NCI-H69 (cell line): ENCODE data around the gene MCRS1.

ENCODE experiments used
- DNase-seq: peaks from one replicate; lab custom pipeline; 2025; lab: John Stamatoyannopoulos, UW

The MCRS1 gene

DNA sequence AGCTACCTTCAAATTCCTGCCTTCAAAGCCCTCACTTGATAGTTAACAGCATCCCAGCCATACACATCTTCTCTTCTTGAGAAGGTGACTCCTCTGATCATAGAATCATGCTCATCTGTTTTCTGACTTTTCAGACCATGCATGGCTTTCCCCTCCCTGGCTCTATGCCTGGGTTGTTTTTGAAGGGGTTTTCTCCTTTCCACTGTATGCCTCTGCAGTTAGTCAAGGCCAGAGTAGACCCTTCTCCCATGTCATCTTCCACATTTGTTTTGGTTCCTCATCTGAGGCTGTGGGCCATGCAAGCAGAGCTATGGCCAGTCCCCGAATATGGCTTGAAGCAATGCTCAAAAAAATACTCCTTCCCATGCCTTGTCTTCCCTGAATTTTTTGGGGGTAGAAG, 14.3 kb upstream of the MCRS1 start:
- no peak for DNase-seq

DNA sequence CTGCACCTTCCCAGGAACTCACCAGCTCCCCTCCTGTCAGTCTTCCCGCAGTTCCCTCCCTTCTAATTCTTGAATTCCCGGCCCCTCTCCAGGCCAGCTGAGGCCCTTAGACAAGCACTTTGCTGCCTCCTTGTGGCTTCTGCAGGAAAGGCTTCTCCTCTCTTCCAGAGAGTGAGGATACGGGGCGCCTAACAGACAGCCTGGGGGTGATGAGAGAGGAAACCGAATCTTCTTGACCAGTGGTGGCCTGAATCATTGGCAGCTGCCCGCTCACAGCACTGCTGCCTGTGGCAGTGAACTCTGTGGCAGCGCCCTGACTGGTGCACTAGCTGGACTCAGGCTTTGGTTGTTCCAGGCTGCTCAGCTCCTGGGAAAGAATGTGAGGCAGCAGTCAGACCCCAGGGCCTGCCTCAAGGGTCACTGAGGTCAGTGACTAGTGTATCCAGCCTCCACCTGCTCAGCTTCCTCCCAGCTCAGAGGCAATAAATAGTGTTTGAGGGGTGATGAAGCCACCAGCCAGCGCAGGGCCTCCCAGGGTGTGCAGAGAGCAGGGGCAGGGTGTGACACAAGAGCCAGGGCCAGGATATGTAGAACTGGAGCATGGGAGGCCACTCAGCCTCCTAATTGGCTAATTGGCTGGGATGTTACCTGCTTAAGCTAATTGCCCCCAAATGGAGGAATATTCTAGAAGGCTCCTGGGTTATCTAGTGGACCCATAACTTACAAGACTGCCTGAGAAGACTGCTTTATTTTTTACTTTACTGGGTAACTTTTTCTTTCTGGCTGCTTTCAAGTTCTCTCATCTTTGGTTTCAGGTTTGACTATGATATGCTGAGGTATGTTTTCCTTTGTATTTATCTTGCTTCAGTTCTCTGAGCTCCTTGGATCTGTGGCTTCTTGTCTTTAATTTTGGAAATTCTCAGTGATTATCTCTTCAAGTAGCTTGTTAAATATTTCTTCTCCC, 12.9 kb upstream of the MCRS1 start:
- DNase-seq = peak; percentile 93

DNA sequence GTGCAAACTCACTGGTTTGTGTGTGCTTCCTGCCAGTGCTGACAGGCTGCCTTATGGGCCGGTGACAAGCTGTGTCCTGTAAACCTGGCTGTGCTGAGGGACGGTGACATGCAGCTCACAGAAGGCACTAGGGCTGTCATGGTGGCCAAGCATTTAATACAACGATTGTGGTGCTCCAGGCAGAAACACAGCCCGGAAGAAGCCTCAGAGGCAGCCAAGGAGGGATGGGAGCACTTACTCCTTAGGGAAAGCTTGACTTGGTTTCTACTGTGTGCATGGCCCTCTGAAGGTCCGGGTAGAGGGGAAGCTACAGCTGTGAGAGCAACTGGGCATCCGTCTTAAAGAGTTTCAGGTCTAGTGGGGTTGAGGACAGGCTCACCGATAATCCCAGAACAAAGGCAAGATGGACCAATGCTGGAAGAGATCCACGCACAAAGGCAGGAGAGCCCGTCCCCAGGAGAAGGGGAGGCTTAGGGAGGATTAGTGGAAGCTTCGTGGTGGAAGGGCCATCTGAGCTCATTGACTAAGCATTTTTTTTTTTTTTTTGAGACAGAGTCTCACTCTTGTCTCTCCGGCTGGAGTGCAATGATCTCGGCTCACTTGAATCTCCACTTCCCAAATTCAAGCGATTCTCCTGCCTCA, 10.7 kb upstream of the MCRS1 start:
- no peak for DNase-seq

DNA sequence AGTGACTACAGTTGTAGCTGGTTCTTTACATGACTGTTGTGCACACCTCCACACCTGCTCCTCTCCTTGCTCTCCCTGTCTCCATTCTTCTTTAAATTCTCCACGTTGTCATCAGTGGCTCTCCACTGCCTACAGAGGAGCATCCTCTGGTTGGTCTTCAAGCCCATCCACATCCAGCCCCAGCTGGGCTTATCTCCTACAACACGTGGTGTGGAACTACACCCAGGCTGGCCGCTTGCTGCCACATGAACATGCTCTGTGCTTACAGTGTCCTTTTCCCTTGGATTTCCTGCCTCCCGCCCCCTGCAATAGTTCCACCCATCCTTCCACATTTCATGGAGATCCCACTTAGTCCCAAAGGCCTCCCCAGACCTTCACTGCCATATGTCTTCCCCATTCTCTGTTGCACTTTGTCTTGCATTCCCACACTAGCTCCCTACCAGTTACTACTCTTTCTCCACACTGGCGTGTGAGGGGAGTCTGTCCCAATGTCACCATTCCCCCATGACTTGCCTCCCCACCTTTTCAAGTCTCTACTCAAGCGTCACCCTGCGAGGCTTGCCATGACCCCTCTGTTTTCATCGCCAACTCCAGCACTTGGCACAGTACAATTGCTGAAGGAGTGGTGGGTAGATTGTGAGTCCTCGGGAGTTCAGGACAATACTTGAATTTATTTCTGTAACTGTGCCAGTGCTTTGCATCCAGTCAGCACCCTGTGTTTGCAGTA, 9.8 kb upstream of the MCRS1 start:
- no peak for DNase-seq

DNA sequence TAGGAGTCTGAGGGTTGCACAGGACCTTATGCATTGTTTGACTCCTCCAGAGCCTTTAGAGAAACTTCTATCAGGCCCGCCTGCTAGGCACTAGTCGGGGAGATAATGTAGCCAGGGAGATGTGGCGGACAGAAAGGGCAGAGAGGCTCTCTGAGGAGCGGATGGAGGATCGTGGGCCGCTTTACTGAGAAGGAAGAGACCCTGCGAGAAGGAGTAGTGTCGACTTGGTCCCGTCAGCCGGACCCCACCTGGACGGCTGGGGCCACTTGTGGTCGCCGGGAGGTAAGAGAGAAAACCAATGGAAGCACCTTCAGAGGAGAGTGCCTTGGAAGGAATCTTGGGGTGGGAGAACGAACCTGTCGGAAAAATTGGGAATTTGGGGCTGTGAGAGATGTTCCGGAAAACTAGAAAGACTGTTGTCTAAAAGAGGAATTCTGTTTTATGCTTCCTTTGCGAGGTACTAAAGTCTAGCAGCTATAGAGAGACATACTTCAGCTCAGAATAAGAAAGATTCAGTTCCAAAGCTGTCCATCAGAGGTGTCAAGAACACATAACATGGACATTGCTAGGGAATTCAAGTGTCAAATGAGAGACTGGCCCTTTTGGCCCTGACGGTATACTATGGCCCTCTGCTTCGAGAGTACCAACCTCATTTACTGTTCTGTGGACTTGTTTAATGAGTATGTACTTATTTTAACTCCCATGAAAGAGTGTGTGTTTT, 660 bp upstream of the MCRS1 start:
- peak; percentile 40 for DNase-seq

DNA sequence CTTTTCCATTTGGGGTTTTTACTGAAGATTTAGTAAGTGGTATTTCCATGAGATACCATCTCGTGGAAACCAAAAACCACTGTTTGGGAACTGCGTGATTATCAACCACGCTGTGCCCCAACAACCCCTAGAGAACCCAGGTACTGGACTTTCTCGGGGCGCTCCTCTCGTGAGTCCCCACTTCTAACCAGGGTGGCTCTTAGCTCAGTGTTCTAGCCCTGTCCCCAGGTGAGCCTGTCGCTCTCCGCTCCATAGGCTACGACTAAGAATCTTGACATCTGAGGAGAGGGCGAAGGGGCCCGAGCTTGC, 686 bp downstream of the MCRS1 start:
- DNase-seq = no peak

DNA sequence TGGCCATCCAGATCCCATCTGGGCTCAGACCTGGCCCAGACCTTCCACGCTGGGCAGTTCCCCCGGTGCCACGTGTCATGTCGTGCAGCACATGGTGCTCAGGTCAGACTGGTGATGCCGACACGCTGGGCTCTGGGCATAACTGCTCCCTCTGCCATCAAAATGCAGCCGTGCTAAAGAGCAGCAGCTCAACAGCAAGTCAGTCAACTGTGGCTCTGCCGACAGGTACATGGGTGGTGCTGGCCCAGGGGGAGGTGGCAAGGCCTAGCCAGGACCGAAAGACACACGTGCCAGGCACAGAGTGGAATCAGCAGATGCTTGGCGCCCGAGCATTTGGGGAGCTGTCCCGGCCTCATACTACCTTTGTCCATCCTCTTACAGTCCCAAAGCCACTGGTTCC, 1.6 kb downstream of the MCRS1 start:
- no peak for DNase-seq

DNA sequence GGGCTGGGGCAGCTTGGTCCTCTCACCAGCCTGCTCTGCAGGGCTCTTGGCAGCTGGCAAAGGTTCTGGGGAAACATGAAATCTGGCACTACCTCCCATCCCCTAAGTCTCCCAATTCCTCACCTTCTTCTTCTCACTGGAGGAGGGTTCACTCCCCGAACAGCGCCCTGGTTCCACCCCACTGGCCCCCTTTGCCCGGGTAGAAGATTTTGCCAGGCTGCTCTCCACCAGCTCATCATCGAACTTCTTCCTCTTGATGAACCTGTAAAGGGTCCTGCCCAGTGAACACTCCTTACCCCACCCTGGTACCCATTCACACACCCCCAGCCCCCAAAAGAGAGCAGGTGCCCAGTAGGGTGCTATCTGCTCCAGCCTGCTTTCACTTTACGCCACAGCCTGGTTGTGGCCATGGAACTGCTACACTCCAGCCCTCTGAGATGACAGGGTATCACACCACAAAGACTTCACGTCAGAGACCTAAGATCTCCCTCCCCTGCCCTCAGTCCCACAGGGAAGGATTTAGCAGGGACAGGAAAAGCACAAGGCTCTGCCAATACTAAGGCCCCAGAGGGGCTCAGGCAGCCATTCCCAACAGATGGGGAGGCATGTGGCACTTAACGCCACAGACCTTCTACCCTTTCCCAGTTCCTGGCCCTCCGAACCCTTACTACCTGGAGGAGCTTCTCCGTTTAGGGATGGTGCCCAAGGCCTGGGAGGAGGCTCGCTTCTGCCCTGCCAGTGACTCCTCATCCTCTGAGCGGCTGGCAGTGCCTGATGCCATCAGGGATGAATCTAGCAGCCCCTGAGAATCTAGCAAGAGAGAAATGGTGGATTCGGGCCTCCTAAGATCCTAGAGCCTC, 2.3 kb downstream of the MCRS1 start:
- no peak for DNase-seq

DNA sequence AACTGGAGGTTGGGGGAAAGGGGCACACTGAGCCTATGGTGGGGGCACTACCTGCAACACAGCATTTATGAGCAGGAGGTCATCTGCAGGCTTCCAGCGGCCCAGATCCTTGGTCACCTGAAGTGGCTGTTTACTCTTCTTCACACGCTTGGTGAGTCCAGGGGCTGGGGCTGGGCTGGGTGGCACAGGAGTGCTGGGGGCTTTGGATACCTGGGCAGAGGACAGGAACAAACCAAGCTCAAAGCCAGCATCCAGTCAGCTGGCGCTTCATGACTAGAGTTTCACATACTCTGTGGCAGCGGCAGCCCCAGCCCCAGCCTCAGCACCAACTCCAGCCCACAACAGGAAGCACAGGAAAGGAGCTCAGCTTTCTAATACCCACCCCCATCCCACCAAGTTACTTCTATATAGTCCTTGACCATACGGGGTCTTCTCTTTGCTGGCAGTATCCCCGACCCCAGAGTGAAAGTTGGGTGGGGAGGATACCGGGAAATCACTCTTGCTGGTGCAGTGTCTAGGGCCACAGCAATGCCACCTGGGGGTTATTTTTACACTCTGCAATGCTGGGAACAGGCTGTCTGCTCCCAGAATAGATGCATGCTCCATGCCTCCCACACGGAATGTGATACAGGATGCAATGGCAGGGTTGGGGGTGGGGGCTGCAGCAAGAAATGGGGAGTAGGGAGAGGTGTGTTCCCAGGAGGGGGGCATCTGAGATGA, 3.1 kb downstream of the MCRS1 start:
- DNase-seq = no peak

DNA sequence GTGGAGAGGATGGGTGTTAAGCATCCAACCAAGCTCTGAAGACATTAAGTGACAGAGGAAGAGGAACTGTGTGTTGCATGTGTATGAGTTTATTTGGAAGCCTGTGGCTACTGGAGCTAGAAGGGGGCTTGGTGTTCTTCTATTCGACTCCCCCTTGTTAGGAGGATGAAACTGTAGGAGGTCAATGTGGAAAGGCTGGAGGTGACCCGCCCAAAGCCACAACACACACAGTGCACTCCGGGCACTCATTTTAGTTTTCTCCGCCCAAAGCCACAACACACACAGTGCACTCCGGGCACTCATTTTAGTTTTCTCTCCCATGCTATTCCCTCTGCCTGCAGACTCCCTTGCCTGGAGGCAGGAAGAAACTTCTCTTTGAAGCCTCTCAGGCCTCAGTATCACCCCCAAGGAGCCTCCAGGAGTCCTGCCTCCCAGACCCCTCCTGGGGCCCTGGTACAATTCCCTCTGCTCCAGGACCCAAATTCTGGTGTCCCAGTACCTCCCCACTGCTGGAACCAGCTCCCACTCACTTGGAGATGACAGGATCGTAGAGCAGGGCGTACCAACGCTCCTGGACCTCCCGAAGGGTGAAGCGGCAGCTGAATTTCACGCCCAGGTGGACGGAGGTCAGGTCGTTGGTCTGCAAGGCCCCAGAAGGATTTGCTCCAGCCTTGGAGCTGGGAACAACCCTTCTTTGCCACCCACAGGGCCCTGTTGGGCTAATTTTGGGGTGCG, 3.8 kb downstream of the MCRS1 start:
- no peak for DNase-seq

DNA sequence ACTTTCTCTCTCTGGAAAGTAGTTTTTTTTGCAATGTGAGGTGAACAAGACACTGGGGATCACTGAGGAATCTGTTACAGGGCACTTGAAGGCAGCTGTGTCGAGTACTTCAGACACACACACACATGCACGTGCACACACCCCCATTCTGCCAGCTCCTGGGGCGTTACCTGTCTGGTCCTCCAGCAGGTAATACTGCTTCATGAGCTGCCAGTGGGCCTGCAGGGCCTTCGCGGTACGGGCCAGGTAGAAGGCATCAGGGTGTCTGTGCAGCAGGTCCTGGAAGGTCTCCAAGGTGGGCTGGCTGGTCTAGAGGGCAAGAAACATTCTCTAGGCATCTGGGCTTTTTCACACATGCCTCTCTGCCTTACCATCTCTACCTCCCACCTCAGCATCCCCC, 5.1 kb downstream of the MCRS1 start:
- DNase-seq = no peak

DNA sequence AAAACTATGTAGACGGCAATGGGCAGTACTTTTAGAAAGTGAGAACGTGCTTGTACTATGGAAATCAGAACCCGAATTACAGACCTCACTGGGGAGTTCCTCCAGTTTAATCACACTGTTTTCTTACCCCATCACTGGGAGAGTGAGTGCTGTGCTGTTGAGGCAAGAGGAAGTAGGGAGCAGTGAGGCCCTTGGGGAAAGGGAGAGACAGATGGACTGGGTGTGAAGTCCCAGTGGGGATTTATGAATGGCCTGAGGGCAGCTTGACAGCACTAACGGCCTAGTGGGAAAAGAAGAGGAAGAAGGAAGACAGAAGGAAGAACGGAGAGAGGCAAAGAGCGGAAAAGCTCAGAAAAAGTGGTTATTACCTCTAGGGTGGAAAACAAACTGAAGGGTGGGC, 5.7 kb downstream of the MCRS1 start:
- peak; percentile 78 for DNase-seq

DNA sequence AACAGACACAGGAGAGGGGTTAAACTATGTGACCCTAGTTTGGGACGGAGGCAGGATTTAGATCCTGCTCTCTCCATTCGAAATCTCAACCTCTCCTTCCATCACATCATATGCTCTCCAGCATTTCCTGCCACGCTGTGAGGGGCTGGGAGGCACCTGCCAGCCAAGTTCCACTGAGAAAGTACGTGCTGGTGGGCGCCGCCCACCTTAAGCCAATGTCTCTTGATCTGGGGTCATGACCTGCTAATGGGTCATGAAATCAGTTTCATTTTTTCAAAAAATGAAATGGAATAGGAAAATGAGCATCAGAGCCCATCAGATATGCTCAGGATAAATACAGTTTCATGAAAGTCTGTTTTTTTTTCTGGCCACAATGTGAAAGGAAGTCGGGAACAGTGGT, 7.2 kb downstream of the MCRS1 start:
- DNase-seq = no peak

DNA sequence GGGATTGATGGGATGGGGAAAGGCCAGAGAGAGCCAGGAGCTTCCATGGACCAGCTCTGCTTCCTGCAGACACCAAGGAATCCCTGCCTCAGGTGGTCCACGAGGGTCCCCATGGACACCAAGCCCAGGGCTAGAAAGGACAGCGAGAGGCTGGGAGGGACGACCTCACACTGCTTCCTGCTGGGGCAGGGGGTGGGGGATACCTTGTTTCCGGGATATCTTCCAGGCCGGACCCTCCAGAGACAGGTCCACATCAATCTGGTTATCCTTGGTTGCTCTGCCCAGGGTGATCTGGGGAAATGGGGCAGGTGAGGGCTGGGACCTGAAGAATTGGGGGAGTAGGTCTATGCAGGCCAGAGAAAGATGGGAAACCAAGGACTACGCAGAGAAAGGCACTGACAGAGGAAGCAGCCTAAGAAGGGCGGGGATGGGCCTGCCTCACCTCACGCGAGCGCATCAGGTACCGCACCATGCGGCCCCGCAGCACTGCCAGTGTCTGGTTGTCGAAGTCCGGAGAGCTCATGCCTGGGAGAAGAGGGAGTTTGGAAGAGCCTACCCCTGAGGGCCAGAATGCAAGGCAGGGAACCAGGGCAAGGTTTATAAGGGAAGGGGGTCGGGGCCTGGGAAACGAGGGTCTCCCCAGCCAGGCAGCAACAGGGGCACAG, 8.8 kb downstream of the MCRS1 start:
- DNase-seq = no peak

DNA sequence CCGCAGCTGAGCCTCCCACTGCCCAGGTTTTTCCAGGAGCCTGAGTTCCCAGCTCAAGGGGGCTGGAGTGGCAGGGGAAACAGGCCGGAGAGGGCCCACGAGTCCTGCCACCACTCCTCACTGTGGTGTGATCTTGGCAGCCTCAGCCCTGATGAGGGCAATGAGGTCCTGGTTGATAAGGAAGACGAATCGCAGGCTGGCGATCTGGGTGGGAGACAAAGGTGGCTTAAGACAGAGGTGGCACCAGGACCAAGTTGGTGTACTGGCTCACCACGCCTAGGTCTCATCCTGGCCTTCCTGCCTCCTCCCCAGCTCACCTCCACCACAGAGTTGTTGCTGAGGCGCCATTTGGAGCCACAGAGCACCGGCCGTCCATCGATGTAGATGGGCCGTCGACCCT, 9.4 kb downstream of the MCRS1 start:
- DNase-seq = no peak

DNA sequence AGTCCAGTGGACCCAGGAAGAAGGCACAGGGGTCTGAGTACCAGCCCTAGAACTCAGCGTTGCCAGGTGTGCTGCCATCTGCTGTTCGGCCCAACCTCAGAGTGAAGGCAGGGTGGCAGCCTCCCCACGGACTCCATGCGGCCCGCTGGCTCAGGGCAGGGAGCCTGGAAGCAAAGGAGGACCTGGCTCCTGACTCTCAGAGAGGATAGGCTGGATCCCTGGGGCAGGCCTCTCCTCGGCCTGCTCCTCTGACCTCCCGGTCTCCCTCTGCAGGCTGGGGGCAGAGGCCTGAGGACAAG, 10.1 kb downstream of the MCRS1 start:
- DNase-seq = peak; percentile 19

DNA sequence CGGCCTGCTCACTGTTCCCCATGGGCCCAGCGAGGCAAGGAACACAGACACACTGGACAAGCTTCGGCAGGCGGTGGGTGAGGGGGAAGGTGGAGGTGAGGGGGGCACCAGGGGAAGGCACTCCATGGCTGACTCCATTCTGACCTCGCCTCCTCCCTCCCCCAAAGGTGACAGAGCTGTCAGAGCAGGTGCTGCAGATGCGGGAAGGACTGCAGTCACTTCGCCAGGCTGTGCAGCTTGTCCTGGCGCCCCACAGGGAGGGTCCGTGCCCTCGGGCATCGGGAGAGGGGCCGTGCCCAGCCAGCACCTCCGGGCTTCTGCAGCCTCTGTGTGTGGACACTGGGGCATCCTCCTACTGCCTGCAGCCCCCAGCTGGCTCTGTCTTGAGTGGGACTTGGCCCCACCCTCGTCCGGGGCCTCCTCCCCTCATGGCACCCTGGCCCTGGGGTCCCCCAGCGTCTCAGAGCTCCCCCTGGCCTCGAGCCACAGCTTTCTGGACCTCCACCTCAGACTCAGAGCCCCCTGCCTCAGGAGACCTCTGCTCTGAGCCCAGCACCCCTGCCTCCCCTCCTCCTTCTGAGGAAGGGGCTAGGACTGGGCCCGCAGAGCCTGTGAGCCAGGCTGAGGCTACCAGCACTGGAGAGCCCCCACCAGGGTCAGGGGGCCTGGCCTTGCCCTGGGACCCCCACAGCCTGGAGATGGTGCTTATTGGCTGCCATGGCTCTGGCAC, 10.6 kb downstream of the MCRS1 start:
- DNase-seq = no peak

DNA sequence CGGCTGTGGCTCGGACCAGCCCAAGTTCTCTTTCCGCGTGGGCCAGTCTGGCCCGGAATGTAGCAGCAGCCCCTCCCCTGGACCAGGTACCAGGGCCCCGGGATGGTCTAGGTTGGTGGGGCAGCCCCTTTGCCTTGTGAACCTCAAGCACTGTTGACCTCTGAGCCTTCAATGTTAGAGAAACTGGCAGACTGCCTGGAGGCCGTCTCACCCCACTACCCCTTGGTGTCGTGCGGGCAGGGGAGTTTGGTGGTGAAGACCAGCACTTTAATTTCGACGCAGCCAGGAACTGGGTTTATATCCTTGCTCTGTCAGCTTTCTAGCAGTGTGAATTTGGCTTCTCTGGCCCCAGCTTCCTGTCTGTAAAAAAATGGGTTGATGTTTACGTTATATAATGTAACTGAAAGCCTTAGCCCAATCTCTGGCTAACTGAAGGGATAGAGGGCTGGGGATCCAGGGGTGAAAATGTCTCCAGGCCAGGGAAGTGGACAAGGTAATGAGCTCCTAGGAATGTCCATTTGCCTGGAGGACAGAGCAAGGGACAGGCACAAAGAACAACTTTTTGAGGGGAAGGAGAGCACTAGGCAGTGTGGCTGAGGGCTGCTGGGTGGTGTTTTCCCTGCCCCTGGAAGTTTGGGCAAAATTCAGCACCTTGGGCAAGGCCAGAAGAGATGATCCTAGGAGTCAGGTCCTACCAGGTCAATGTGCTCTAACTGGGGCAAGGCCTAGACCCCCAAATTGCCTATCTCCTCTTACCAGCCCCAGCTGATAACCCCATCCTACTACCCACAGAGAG, 11.4 kb downstream of the MCRS1 start:
- no peak for DNase-seq
